NOMO-1 treated with DMSO at 0.1 percent for 48 hours (cell line): ENCODE results near the gene CCNL2.
"Not testable (repeated sequence)": the region's sequence is repeated elsewhere in the genome, so short reads cannot be mapped to it uniquely, and the experiment has no call there.

Experiments used
- DNase-seq: peaks from one replicate; lab custom pipeline; 2025; ENCODE audit not compliant: unreplicated experiment; lab: John Stamatoyannopoulos, UW

The CCNL2 gene

DNA sequence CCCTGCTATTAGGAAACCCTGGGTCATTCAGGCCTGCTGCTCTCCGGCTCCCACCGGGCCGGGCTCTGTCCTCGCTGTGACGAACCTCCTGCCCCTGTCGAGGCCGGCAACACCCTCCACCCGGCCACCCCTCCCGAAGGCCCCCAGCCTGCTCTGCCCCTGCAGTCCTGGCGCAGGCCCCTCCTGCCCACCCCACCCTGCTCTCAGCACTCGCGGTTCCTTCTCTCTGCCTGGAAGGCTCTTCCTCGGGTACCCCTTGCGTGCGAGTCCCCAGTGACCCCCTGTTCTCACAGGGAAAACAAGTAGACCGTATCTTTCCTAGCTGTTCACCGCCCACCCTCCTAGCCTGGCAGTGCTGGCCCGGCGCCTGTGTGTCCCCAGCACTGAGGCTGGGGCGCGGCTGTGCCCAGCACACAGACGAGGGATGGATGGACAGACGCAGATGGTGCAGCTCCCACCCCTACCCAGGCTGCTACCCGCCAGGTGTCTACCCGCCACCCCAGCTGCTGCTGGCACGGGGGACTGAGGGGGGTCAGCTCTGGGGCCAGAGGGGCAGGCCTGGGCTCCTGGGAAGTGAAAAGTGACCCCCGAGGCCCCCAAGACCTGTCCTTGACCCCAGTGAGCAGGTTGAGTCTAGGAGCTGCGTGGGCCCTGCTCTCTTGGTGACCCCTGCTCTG is 33.3 kb upstream of the CCNL2 start:
- DNase-seq, result no peak

- no peak for DNase-seq
Observed at GRCh38 chr1:1431845-1432273, 32.7 kb upstream of the CCNL2 start.

GRCh38 chr1:1430992-1431844 is 32.1 kb upstream of the CCNL2 start:
- DNase-seq, result no peak

DNA sequence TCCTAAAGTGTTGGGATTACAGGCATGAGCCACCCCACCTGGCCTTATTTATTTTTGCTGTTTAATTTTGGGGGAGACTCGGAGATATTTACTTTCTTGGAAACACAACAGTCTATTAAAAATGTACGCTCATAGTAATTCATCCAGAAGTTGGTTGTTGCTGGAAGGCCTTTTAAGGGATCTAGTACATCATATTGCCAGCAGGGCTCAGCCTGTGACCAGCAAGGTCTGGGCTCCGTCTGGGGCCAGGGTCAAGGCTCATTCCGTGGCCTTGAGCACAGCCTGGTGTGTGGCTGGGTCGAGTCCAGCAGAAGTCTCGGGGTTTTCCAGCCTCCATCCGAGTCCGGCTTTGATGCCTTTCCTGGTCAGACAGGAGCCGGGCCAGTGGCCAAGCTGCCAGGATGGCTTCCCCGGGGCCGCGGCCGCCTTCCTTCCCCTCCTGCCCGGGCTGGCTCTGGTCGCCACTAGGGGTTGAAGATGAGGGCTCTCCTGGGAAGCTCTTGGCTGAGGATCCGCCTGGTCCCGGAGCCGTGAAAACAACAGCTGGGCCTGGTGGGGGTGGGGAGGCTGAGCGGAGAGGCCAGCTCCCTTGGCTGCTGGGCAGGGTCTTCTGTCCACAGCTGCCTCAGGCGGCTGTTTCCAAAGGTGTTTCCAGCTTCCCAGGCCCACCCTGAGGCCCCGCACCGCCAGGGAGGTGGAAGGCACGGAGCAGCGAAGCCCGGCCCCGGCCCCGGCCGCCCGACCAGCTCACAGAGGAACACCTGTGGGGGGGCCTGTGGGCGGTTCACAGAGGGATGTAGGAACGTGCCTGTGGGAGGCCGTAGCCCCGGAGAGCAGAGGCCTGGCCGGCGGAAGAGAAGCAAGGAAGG is 31.2 kb upstream of the CCNL2 start:
- no peak for DNase-seq

DNA sequence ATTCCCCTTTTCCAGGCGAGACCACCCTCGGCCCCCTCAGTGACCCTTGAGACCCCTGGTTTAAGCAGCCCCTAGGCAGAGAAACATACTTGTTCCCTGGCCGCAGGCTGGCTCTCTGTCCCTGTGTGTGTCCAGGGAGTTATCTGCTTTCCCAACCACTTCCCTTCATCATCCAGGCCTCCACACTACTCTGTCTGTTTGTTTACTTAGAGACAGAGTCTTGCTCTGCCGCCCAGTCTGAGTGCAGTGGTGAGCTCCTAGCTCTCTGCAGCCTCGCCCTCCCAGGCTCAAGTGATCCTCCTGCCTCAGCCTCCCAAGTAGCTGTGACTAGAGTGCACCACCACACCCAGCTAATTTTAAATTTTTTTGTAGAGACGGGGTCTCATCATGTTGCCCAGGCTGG is 30.5 kb upstream of the CCNL2 start:
- no peak for DNase-seq

DNA sequence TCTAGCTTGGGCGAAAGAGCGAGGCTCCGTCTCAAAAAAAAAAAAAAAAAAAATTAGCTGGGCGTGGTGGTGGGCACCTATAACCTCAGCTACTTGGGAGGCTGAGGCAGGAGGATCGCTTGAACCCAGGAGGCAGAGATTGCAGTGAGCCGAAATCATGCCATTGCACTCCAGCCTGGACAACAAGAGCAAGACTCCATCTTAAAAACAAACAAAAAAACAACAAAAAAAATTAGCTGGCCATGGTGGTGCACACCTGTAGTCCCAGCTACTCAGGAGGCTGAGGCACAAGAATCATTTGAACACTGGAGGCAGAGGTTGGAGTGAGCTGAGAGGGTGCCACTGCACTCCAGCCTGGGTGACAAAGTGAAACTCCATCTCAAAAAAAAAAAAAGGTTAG is 29.8 kb upstream of the CCNL2 start:
- DNase-seq, result not testable (repeated sequence)

- no peak for DNase-seq
Observed at GRCh38 chr1:1428174-1428573, 29.0 kb upstream of the CCNL2 start.

- no peak for DNase-seq
Observed at GRCh38 chr1:1427820-1428148, 28.6 kb upstream of the CCNL2 start.

- DNase-seq, result no peak
Observed at GRCh38 chr1:1427106-1427819, 28.1 kb upstream of the CCNL2 start.

DNA sequence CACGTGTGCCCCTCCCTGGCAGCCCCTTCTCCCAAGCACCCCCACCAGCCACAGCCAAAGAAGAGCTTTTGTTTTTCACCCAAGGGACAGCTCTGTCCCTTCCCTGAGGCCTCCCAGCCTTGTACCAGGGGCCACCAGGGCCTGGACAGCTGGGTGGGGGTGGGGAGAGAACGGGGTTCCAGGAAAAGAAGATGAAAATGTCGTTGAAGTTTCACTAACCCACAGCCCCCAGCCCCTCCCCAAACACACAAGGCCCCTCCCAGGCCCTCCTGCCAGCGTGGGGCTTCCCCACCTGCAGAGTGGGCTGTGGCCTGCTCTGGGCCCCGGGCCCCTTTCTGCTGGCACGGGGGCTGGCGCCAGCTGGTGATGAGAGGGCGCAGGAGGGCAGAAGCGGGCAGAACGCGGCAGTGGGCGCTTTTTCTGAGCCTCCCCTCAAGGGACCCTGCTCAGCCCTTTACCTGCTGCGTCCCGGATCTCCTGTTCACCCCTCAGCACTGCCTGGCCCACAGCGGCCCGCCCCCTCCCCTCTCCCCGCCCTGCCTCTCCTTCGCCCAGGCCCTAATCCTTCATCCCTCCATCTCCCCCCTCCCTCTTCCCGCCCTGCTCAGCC is 27.5 kb upstream of the CCNL2 start:
- no peak for DNase-seq

DNA sequence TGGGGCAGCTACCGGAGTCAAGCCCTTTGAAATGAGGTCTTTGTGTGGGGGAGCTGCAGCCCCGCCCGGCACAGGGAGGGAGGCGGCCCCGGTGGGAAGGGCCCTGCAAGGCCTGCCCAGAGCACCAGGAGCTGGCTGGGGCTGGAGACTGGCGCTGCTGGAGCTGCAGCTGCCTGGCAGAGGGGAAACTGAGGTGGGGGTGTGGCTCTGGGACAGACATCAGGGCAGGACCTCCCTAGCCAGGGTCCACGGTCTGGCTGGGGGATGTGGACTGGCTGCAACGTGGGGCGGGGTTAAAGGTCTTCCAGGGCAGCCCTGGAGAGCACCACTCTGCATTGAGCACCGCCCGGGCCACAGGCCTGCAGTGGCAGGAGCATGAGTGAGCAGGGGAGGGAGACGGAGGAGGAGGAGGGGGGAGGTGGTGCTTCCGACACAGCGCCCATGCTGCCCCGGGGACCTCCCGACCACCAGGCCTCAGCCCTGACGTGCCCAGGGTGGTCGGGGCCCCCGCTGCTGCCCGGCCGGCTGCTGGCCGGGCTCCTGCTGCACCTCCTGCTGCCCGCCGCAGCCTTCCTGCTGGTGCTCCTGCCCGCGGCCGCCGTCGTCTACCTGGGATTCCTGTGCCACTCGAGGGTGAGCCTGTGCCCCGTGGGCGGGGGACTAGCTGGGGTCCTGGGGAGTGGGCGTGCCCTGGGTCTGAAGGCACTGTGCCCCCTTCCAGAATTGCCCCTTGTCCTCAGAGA is 26.8 kb upstream of the CCNL2 start:
- DNase-seq, result no peak

GRCh38 chr1:1425426-1425752 is 26.3 kb upstream of the CCNL2 start:
- no peak for DNase-seq

DNA sequence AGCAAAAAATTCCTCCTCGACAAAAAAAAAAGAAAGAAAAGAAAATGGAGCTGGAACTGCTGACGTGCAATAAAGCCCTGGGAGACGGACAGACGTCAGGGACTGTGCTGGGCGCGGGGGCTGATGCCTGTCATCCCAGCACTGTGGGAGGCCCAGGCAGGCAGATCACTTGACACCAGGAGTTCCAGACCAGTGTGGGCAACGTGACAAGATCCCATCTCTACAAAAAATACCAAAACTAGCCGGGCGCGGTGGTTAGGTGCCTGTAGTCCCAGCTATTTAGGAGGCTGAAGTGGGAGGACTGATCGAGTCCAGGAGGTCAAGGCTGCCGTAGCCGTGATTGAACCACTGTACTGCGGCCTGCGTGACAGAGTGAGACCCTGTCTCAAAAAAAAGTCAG is 25.6 kb upstream of the CCNL2 start:
- no peak for DNase-seq

GRCh38 chr1:1423245-1423597 is 24.1 kb upstream of the CCNL2 start:
- no peak for DNase-seq

DNA sequence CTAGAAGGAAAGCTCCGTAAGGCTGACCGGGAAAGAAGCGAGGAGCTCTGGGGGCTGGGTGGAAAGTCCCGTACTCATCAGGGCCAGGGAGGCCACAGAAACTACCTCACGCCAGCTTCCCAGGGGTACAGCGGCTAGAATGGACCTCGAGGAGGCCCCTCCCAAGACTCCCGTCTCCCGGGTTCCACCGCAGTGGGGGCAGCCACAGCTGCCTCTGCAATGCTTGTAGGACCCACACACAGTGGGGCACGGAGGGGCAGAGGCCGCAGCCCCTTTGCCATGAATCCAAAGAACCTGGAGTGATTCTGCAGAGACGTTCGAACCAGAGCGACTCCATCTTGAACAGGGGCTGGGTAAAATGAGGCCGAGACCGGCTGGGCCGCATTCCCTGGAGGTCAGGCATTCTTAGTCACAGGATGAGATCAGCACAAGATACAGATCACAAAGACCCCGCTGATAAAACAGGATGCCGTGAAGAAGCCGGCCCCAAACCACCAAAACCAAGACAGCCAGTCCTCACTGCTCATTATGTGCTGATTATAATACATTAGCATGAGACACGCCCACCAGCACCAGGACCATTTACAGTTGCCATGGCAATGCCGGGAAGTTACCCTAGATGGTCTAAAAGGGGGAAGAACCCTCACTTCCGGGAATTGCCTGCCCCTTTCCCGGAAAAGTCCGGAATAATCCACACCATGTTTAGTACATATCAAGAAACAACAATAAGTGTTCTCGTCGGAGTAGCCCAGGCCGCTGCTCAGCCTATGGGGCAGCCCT is 23.5 kb upstream of the CCNL2 start:
- no peak for DNase-seq

GRCh38 chr1:1421907-1422464 is 22.9 kb upstream of the CCNL2 start:
- DNase-seq, result no peak

GRCh38 chr1:1421147-1421906 is 22.2 kb upstream of the CCNL2 start, which contains the start of gene ANKRD65:
TSS of gene ANKRD65 (minus strand) at chr1:1421276. CDS start at chr1:1421005, 271 bp downstream.
- DNase-seq, result no peak

- no peak for DNase-seq
Observed at GRCh38 chr1:1420654-1421141, 21.6 kb upstream of the CCNL2 start.
